Measurements from ENCODE around the gene FLAD1.

The FLAD1 gene

GRCh38 chr1:155014709-155015508 lies 31.8 kb downstream of the FLAD1 start:
- DNase-seq (ENCODE audit: low read depth in 3 of 3) = no peak

DNA sequence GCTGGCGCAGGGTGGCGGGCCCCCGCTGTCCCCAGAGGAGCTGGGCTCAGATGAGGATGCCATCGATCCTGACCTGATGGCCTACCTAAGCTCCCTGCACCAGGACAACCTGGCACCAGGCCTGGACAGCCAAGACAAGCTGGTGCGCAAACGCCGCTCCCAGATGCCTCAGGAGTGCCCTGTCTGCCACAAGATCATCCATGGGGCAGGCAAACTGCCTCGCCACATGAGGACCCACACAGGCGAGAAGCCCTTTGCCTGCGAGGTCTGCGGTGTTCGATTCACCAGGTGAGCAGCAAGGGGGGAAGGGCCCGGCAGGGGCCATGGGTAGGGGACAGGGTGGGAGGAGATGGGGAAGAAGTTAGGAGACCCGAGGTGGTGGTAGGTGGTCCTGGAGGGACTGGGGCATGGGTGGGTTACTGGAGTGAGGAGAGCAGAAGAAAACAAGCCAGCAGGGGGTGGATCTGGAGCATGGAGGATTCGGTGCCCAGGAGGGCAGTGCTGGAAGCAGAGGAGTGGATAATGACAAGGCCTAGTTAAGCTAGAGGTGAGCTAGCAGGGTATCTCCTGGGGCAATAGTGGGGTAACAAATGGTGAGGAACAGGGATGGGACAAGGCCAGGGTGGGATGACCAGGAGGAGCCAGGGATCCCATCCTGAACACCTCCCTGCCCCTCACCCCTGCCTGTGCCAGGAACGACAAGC lies 32.5 kb downstream of the FLAD1 start:
- DNase-seq (ENCODE audit: low read depth in 3 of 3) = no peak

DNA sequence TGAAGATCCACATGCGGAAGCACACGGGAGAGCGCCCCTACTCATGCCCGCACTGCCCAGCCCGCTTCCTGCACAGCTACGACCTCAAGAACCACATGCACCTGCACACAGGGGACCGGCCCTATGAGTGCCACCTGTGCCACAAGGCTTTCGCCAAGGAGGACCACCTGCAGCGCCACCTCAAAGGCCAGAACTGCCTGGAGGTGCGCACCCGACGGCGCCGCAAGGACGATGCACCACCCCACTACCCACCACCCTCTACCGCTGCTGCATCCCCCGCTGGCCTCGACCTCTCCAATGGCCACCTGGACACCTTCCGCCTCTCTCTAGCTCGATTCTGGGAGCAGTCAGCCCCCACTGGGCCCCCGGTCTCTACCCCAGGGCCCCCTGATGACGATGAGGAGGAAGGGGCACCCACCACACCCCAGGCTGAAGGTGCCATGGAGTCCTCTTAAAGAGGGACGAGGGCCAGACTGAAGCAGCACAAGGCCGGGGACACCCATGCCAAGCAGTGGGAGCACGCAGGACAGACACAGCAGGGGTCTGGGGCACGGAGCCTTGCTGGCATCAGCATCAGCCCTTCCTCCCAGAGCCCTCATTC lies 33.2 kb downstream of the FLAD1 start:
- DNase-seq (ENCODE audit: low read depth in 3 of 3) = no peak

- peak; percentile 87 to 93 (median 90) for DNase-seq (ENCODE audit: low read depth in 3 of 3)
Observed at GRCh38 chr1:155017041-155017945, 34.1 kb downstream of the FLAD1 start.

DNA sequence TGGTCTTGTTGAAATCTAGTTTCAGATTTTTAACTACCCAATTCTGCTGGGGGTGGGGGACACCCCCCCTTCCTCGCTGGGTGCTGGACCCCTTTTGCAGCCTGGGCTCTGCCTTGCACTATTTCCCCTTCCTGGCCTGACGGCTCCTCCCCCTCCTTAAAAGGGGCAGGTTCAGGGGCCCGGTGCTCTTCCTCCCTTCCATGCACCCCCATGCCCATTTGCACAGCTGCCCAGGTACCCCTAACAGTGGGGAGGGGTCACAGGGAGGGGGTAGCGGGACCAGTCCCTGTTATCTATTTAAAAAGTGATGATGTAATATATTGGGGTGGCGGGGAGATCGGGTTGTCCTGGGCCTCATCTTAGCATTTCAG lies 34.8 kb downstream of the FLAD1 start:
- DNase-seq (ENCODE audit: low read depth in 3 of 3) = no peak

GRCh38 chr1:155018617-155019348 lies 35.6 kb downstream of the FLAD1 start:
- no peak for DNase-seq (ENCODE audit: low read depth in 3 of 3)

- no peak for DNase-seq (ENCODE audit: low read depth in 3 of 3)
Observed at GRCh38 chr1:155019377-155020245, 36.5 kb downstream of the FLAD1 start.

- no peak for DNase-seq (ENCODE audit: low read depth in 3 of 3)
Observed at GRCh38 chr1:155022136-155022926, 39.2 kb downstream of the FLAD1 start.

DNA sequence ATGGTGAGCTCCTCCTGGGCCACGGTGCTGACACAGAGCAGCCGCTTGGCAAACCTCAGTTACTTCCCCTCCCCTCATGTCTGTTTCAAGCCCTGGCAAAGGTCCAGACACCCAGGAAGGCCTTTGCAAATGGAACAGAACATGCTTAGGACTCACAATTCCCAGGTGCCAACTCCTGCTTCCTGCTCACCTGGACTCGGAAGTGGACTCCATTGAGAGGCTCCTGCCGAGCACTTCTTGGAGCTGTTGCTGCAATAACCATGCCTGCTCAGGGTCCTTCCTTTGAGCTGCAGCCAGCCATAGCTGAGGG lies 39.7 kb downstream of the FLAD1 start:
- no peak for DNase-seq (ENCODE audit: low read depth in 3 of 3)

- no peak for DNase-seq (ENCODE audit: low read depth in 3 of 3)
Observed at GRCh38 chr1:155023627-155024026, 40.5 kb downstream of the FLAD1 start.

- no peak for DNase-seq (ENCODE audit: low read depth in 3 of 3)
Observed at GRCh38 chr1:155024315-155024714, 41.2 kb downstream of the FLAD1 start.

- no peak for DNase-seq (ENCODE audit: low read depth in 3 of 3)
Observed at GRCh38 chr1:155026154-155026553, 43.0 kb downstream of the FLAD1 start.

- DNase-seq (ENCODE audit: low read depth in 3 of 3) = no peak
Observed at GRCh38 chr1:155026588-155026987, 43.4 kb downstream of the FLAD1 start.

GRCh38 chr1:155029513-155030242 lies 46.5 kb downstream of the FLAD1 start:
- no peak for DNase-seq (ENCODE audit: low read depth in 3 of 3)

DNA sequence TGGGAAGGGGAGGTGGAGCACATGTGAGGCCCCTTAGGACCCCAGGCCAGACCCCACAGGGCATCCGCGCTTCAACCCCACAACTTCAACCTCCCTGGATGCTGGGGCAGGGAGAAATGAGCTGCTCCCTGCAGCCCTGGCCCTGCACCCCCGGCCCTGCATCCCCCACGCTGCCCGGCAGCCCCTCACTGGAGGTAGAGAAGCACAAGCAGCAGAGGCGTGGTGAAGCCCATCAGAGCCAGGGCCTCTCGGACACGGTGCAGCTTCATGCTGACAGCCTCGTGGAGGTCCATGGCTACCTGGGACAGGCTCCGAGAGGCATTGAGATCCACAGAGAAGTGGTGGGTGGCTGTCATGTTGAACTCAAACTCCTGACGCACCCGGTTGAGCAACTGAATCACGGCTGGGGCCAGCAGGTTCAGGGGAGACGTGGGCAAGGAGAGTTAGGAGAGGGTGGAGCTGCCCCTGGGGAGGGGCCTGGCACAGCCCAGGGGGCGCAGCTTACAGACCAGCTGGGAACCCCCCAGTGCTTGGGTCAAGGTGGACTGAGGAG lies 47.2 kb downstream of the FLAD1 start:
- DNase-seq (ENCODE audit: low read depth in 3 of 3) = no peak

DNA sequence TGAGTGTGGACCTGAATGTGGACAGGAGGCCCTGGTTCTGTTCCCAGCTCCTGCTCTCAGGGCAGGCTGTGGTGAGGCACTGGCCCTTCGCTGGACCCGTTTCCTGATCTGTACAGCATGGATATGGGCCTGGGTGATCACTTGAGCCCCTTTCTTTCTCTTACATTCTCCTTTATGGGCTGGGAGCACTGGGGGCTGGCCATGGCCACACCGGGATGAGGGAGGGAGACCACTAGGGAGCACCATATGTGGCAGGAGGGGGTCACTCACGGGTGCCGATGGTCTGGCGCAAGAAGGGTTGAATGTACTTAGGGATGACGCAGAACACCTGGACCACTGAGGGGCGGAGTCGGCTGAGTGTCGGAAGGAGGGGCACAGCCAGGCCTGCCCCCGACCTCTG lies 47.8 kb downstream of the FLAD1 start:
- DNase-seq (ENCODE audit: low read depth in 3 of 3) = no peak

DNA sequence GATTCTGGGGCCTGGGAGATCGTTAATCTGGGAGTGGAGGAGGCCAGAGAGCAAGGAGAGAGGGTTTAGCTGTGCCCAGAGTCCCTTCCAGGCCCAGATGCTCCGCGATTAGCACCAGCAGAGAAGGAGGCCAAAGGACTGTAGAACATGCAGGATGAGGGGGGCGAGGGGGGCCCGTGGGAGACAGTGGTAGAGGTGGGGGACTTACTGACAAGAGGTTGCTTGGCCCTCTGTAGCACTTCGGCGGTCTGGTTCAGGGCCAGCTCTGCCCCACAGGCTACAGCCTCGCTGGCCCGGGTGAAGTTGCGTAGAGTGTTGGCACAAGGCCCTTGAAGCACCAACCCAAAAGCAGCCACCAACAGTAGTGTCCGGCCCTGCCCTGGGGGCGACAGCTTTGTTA lies 49.7 kb downstream of the FLAD1 start:
- DNase-seq (ENCODE audit: low read depth in 3 of 3) = no peak

DNA sequence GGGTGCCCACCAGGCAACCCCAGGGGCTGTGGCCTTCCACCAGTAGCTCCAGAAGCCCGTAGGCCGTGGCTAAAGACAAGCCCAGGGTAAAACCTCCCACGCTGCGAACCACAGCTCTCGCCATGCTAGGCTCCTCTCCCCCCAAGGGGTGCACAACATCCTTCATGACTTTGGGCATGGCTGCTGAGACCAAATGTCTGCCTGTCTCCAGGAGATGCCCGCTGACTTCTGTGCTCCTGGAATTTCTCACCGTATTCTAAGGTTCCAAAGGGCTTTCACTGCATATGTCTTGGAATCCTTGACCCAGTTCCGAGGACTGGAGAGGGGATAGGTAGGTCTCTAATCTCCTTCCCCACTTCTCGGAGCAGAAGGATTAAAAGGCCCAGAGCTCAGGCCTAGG lies 50.4 kb downstream of the FLAD1 start, which contains the start of the genes DCST1 and DCST2:
Gene DCST1 (plus strand): TSS at position 301 of the 400 bp plus-strand sequence. CDS start 213 bp downstream, outside the sequence.
Gene DCST2 (minus strand): TSS at position 258 of the 400 bp plus-strand sequence. CDS start 80 bp downstream, at position 178.
- DNase-seq (ENCODE audit: low read depth in 3 of 3) = no peak

Measured in stimulated activated CD4-positive, alpha-beta T cell treated with anti-CD3 and anti-CD28 coated beads, TNF-alpha, amount 100 ng/mL, for 4 hours (primary cell).